ENCODE results near the gene KIF11. TPM values are rescaled to one million over a fixed set of nuclear protein-coding genes. Genes with fewer than 3 reads are reported as not detected.

Gene KIF11
- polyA plus RNA-seq, 3 donors = 0.07 to 0.55 (median 0.40) TPM

- Histone ChIP-seq H3K4me3 (replicated peaks in 1 of 3; ENCODE audit: low read depth in 2 of 3, low read length in 3 of 3) (peak overlapping the region; percentile 68 to 86 (median 82)), H3K9ac (ENCODE audit: insufficient read depth, low read length, poor library complexity, severe bottlenecking) (peak overlapping the region; percentile 94), H3K4me1 (ENCODE audit: control insufficient read depth in 1 of 2, insufficient read depth in 2 of 2, low read length in 2 of 2) (peaks cover 19 to 47% of the 10 kb centered on the region in 2 donors), H3K27ac (ENCODE audit: low read depth in 1 of 2, low read length in 2 of 2) (peak overlapping the region; percentile 79 to 93), H2AFZ (ENCODE audit: insufficient read depth, low read depth, low read length, poor library complexity, severe bottlenecking) (no peak overlapping the region), H3K4me2 (replicated peaks; ENCODE audit: extremely low read depth, low read length, poor library complexity, severe bottlenecking) (peak overlapping the region; percentile 98), H3K36me3 (replicated peaks in 1 of 2; ENCODE audit: control insufficient read depth in 1 of 2, insufficient read depth in 2 of 2, low read length in 2 of 2) (peaks cover 32 to 33% of the 10 kb centered on the region in 2 donors), H4K20me1 (ENCODE audit: insufficient read depth, low read length) (peaks cover 73% of the 10 kb centered on the region), H3K79me2 (ENCODE audit: insufficient read depth, low read length) (peaks cover 68% of the 10 kb centered on the region), H3K27me3 (ENCODE audit: control insufficient read depth in 2 of 2, insufficient read depth in 2 of 2, low read length in 2 of 2) (no peaks in the 10 kb centered on the region), H3K9me3 (replicated peaks in 1 of 2; ENCODE audit: control insufficient read depth in 1 of 2, insufficient read depth in 1 of 2, low read length in 2 of 2) (no peaks in the 10 kb centered on the region)
- no peak for TF ChIP-seq CTCF (IDR thresholded peaks at IDR 0.05)
- Mint-ChIP-seq H3K9me3 (peaks cover 0 to 2% (median 0%) of the 10 kb centered on the region in 7 donors), H3K4me1 (peaks cover 66% of the 10 kb centered on the region), H3K36me3 (peaks cover 32 to 47% of the 10 kb centered on the region in 2 donors), H3K4me3 (peak overlapping the region; percentile 97 to 100), H3K27ac (peak overlapping the region in 5 of 7 donors; percentile 95 to 98 (median 96)), H3K27me3 (ENCODE audit: low read depth in 3 of 3) (no peaks in the 10 kb centered on the region)
- no peak for DNase-seq
- intact Hi-C loops (cut with micrococcal nuclease) = loop anchor here (5.0 to 10.0 kb wide), 3 partner anchors 62 to 154 kb away; partner anchors contain the start of genes EXOC6 (in 2 of the 2) and KIF11 (in 1 of the 2)
- no CpG with 5 or more reads among the region's 7 CpGs for WGBS (ENCODE audit: insufficient coverage)
Observed at GRCh38 chr10:92692697-92693533, 100.0 kb downstream of the KIF11 start.

- Histone ChIP-seq H3K27me3 (ENCODE audit: control insufficient read depth in 2 of 2, insufficient read depth in 2 of 2, low read length in 2 of 2) (no peaks in the 10 kb centered on the region), H3K9ac (ENCODE audit: insufficient read depth, low read length, poor library complexity, severe bottlenecking) (no peak overlapping the region), H3K9me3 (replicated peaks in 1 of 2; ENCODE audit: control insufficient read depth in 1 of 2, insufficient read depth in 1 of 2, low read length in 2 of 2) (no peaks in the 10 kb centered on the region), H4K20me1 (ENCODE audit: insufficient read depth, low read length) (peaks cover 67% of the 10 kb centered on the region), H3K36me3 (replicated peaks in 1 of 2; ENCODE audit: control insufficient read depth in 1 of 2, insufficient read depth in 2 of 2, low read length in 2 of 2) (peaks cover 32 to 33% of the 10 kb centered on the region in 2 donors), H3K4me3 (replicated peaks in 1 of 3; ENCODE audit: low read depth in 2 of 3, low read length in 3 of 3) (peak overlapping the region in 1 of 3 experiments; percentile 86), H3K4me1 (ENCODE audit: control insufficient read depth in 1 of 2, insufficient read depth in 2 of 2, low read length in 2 of 2) (peaks cover 16 to 47% of the 10 kb centered on the region in 2 donors), H3K27ac (ENCODE audit: low read depth in 1 of 2, low read length in 2 of 2) (no peak overlapping the region), H3K4me2 (replicated peaks; ENCODE audit: extremely low read depth, low read length, poor library complexity, severe bottlenecking) (peak overlapping the region; percentile 98), H3K79me2 (ENCODE audit: insufficient read depth, low read length) (peaks cover 62% of the 10 kb centered on the region), H2AFZ (ENCODE audit: insufficient read depth, low read depth, low read length, poor library complexity, severe bottlenecking) (no peak overlapping the region)
- WGBS (ENCODE audit: insufficient coverage) = no CpG with 5 or more reads among the region's 1 CpG
- peaks cover 0 to 1% (median 0%) of the 10 kb centered on the region in 3 donors for H3K27me3 Mint-ChIP-seq (ENCODE audit: low read depth in 3 of 3)
- H3K4me1 Mint-ChIP-seq = peaks cover 66% of the 10 kb centered on the region
- peaks cover 34 to 47% of the 10 kb centered on the region in 2 donors for H3K36me3 Mint-ChIP-seq
- H3K27ac Mint-ChIP-seq = no peak overlapping the region
- TF ChIP-seq CTCF (IDR thresholded peaks at IDR 0.05) = no peak
- intact Hi-C loops (cut with micrococcal nuclease) = loop anchor here (5.0 to 10.0 kb wide), 3 partner anchors 61 to 154 kb away; partner anchors contain the start of genes EXOC6 (in 2 of the 2) and KIF11 (in 1 of the 2)
- H3K4me3 Mint-ChIP-seq = no peak overlapping the region
- peaks cover 0 to 2% (median 0%) of the 10 kb centered on the region in 7 donors for H3K9me3 Mint-ChIP-seq
- no peak for DNase-seq
Observed at GRCh38 chr10:92693534-92693893, 100.6 kb downstream of the KIF11 start.
